Measurements from ENCODE around the gene FCN1. TPM values are rescaled to one million over a fixed set of nuclear protein-coding genes. Genes with fewer than 3 reads are reported as not detected.

FCN1 gene
- total RNA-seq, 4 donors from 2014 or later = 0.41 to 13.8 TPM; not detected in 2

- Histone ChIP-seq H3K4me3 (no peak overlapping the region), H3K9me3 (peaks cover 0 to 5% of the 10 kb centered on the region in 2 donors), H3K27me3 (no peaks in the 10 kb centered on the region), H3K36me3 (no peaks in the 10 kb centered on the region), H3K4me1 (no peaks in the 10 kb centered on the region), H3K27ac (no peak overlapping the region)
- in situ Hi-C loops (cut with MboI; ENCODE audit: low pct_ligation_motif_present in 1 of 4, low pct_unique_long_range_greater_than_20kb in 1 of 4, low sequenced_read_pairs in 3 of 4) = no loop called here
- TF ChIP-seq POLR2AphosphoS5 (IDR thresholded peaks at IDR 0.05) (no peak), POLR2A (IDR thresholded peaks at IDR 0.05) (no peak), EP300 (IDR thresholded peaks at IDR 0.05; ENCODE audit: low read depth) (no peak)
- TF ChIP-seq, protein P1, sequence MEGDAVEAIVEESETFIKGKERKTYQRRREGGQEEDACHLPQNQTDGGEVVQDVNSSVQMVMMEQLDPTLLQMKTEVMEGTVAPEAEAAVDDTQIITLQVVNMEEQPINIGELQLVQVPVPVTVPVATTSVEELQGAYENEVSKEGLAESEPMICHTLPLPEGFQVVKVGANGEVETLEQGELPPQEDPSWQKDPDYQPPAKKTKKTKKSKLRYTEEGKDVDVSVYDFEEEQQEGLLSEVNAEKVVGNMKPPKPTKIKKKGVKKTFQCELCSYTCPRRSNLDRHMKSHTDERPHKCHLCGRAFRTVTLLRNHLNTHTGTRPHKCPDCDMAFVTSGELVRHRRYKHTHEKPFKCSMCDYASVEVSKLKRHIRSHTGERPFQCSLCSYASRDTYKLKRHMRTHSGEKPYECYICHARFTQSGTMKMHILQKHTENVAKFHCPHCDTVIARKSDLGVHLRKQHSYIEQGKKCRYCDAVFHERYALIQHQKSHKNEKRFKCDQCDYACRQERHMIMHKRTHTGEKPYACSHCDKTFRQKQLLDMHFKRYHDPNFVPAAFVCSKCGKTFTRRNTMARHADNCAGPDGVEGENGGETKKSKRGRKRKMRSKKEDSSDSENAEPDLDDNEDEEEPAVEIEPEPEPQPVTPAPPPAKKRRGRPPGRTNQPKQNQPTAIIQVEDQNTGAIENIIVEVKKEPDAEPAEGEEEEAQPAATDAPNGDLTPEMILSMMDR (IDR thresholded peaks at IDR 0.05) = no peak
- WGBS, 2 donors (ENCODE audit: low coverage in 1 of 2) = 86 to 90% methylated on average over 2 to 3 of the region's 3 CpGs
- intact Hi-C loops (cut with DNase I; ENCODE audit: low total_unique reads) = no loop called here
- DNase-seq = no peak
These were observed 18.5 kb downstream of the FCN1 start for GRCh38 chr9:134899168-134899567.

- TF ChIP-seq POLR2A (IDR thresholded peaks at IDR 0.05) (no peak), EP300 (IDR thresholded peaks at IDR 0.05; ENCODE audit: low read depth) (no peak), POLR2AphosphoS5 (IDR thresholded peaks at IDR 0.05) (no peak)
- TF ChIP-seq, protein P1 (IDR thresholded peaks at IDR 0.05) = no peak
- no peaks in the 10 kb centered on the region for H3K4me1 ChIP-seq
- H3K9me3 ChIP-seq = peaks cover 0 to 5% of the 10 kb centered on the region in 2 donors
- H3K27ac ChIP-seq = no peak overlapping the region
- H3K36me3 ChIP-seq = no peaks in the 10 kb centered on the region
- 43 to 70% methylated on average over 2 of the region's 2 CpGs for WGBS, 2 donors (ENCODE audit: low coverage in 1 of 2)
- H3K27me3 ChIP-seq = no peaks in the 10 kb centered on the region
- in situ Hi-C loops (cut with MboI; ENCODE audit: low pct_ligation_motif_present in 1 of 4, low pct_unique_long_range_greater_than_20kb in 1 of 4, low sequenced_read_pairs in 3 of 4) (no loop called here), intact Hi-C loops (cut with DNase I; ENCODE audit: low total_unique reads) (no loop called here)
- no peak for DNase-seq
- H3K4me3 ChIP-seq = no peak overlapping the region
These were observed 19.4 kb downstream of the FCN1 start for GRCh38 chr9:134898319-134898718.

DNA sequence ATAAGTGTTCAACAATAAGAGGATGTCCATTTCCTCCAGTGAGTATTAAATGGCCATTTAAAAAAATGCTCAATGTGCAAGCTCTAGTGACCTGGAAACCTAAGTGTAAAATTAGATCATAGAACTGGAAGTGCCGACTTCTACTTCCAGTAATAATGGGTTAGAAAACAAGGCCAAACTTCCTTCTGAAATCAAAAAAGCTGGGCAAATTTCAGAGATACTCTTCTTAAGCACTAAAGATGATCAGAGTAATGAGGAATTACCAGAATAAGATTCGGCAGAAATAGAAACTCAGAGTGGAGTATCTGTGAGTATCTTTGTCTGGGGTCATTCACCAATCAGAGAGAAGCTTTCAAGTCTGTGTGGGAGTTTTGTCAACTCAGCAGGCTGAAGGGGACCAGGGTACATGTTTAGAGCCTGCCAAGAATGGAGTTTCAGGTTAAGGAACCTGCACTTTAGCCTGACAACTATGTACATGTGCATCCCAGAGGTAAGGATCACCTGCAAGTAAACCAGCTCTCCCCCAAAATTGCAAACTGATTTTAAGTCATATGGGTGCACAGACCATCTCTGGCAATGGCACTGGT lies 20.0 kb downstream of the FCN1 start:
- no peak for DNase-seq
- in situ Hi-C loops (cut with MboI; ENCODE audit: low pct_ligation_motif_present in 1 of 4, low pct_unique_long_range_greater_than_20kb in 1 of 4, low sequenced_read_pairs in 3 of 4) = no loop called here
- Histone ChIP-seq H3K9me3 (peaks cover 0 to 5% of the 10 kb centered on the region in 2 donors), H3K4me3 (no peak overlapping the region), H3K27ac (no peak overlapping the region), H3K36me3 (no peaks in the 10 kb centered on the region), H3K4me1 (no peaks in the 10 kb centered on the region), H3K27me3 (no peaks in the 10 kb centered on the region)
- TF ChIP-seq EP300 (IDR thresholded peaks at IDR 0.05; ENCODE audit: low read depth) = no peak
- TF ChIP-seq POLR2AphosphoS5 (IDR thresholded peaks at IDR 0.05) = no peak
- TF ChIP-seq POLR2A (IDR thresholded peaks at IDR 0.05) = no peak
- TF ChIP-seq, protein P1 (IDR thresholded peaks at IDR 0.05) = no peak
- WGBS, 2 donors (ENCODE audit: low coverage in 1 of 2) = 69 to 73% methylated on average over 2 of the region's 2 CpGs
- intact Hi-C loops (cut with DNase I; ENCODE audit: low total_unique reads) = no loop called here

GRCh38 chr9:134896834-134897583 lies 20.7 kb downstream of the FCN1 start:
- H3K27ac ChIP-seq = peak overlapping the region in 1 of 4 donors; percentile 33
- TF ChIP-seq POLR2AphosphoS5 (IDR thresholded peaks at IDR 0.05) = no peak
- no peak for TF ChIP-seq EP300 (IDR thresholded peaks at IDR 0.05; ENCODE audit: low read depth)
- no peak for TF ChIP-seq POLR2A (IDR thresholded peaks at IDR 0.05)
- TF ChIP-seq, protein P1 (IDR thresholded peaks at IDR 0.05) = no peak
- no peaks in the 10 kb centered on the region for H3K4me1 ChIP-seq
- no peaks in the 10 kb centered on the region for H3K36me3 ChIP-seq
- no peak overlapping the region for H3K4me3 ChIP-seq
- 74 to 86% methylated on average over 5 to 14 of the region's 14 CpGs for WGBS, 2 donors (ENCODE audit: low coverage in 1 of 2)
- in situ Hi-C loops (cut with MboI; ENCODE audit: low pct_ligation_motif_present in 1 of 4, low pct_unique_long_range_greater_than_20kb in 1 of 4, low sequenced_read_pairs in 3 of 4) = no loop called here
- H3K27me3 ChIP-seq = no peaks in the 10 kb centered on the region
- intact Hi-C loops (cut with DNase I; ENCODE audit: low total_unique reads) = no loop called here
- DNase-seq = no peak
- peaks cover 0 to 5% of the 10 kb centered on the region in 2 donors for H3K9me3 ChIP-seq
